Heart left ventricle (tissue), 16 donors: Measurements from ENCODE around the gene SMPD4. TPM values are rescaled to one million over a fixed set of nuclear protein-coding genes. Genes with fewer than 3 reads are reported as not detected.
A peak's percentile ranks its signal among the peaks of the same experiment; 100 is the strongest.
"Not testable (repeated sequence)": the region's sequence is repeated elsewhere in the genome, so short reads cannot be mapped to it uniquely, and the experiment has no call there.

Experiments
- ATAC-seq, 4 donors: fragments of 200-7000 bp; cut with Tn5 transposase; one replicate each; pipeline ENCODE4 v1.9.1; 2020 to 2022; ENCODE audit warnings: moderate library complexity in 4 of 4, mild to moderate bottlenecking in 3 of 4, moderate number of reproducible peaks in 1 of 4
- DNase-seq, 5 donors: peaks; one replicate each; pipeline ENCODE4 v3.0.0-alpha.2; 2020
- H3K27ac ChIP-seq, 12 donors: fragments of 200-600 bp; sonication (generic) in 4 of 12; one replicate each; pipeline versions ENCODE4 v1.5.0 to v1.8.0; 2016 to 2022; ENCODE audit warnings: mild to moderate bottlenecking in 2 of 12
- H3K27me3 ChIP-seq, 9 donors: fragments of 200-600 bp; sonication (generic) in 2 of 9; one replicate each; pipeline versions ENCODE4 v1.5.1 to v1.8.0; 2016 to 2022; ENCODE audit warnings: mild to moderate bottlenecking in 3 of 9
- H3K36me3 ChIP-seq, 9 donors: fragments of 200-600 bp; sonication (generic) in 2 of 9; one replicate each; pipeline versions ENCODE4 v1.5.0 to v1.8.0; 2018 to 2022; ENCODE audit warnings: mild to moderate bottlenecking in 2 of 9
- H3K4me1 ChIP-seq, 12 donors: fragments of 200-600 bp; sonication (generic) in 4 of 12; one replicate each; pipeline versions ENCODE4 v1.5.0 to v1.8.0; 2016 to 2022; ENCODE audit warnings: mild to moderate bottlenecking in 3 of 12
- H3K4me3 ChIP-seq, 12 donors: fragments of 200-600 bp; sonication (generic) in 4 of 12; one replicate each; pipeline versions ENCODE4 v1.5.0 to v1.8.0; 2017 to 2022; ENCODE audit warnings: mild to moderate bottlenecking in 9 of 12, moderate library complexity in 4 of 12
- H3K9me3 ChIP-seq, 12 donors: fragments of 200-600 bp; sonication (generic) in 4 of 12; one replicate each; pipeline versions ENCODE4 v1.5.0 to v1.8.0; 2016 to 2022; ENCODE audit warnings: mild to moderate bottlenecking in 1 of 12
- POLR2A ChIP-seq, 2 donors: fragments of 450-650 bp; IDR thresholded peaks; one replicate each; pipeline ENCODE4 v1.6.1; 2017; ENCODE audit warnings: antibody characterized with exemption in 2 of 2, mild to moderate bottlenecking in 2 of 2, moderate library complexity in 2 of 2
- WGBS, 4 donors: extraction: QIAGEN DNeasy Blood & Tissue Kit in 2 of 4; methylation state at CpG; one replicate each; pipeline versions ENCODE4 v1.1.5 to v1.1.7; 2013 to 2018; 5-methylcytosine and 5-hydroxymethylcytosine counted together
- intact Hi-C, 10 donors: fragments of 100-400 bp; cut with DNase I; formaldehyde crosslinking; loops; one replicate each; pipeline versions ENCODE4 v1.11.1 to v1.14.2; 2022
- polyA plus RNA-seq, 2 donors: library from polyadenylated mRNA; stranded (reverse); fragments of 200-250 nt; gene quantifications; one replicate each; pipeline ENCODE4 v1.2.3, GENCODE V29; 2013
- total RNA-seq, 9 donors: library from RNA; depleted of rRNA in 2 of 9; stranded (reverse); fragments of >200 nt in 2 of 9; fragmentation: NEBNext Ultra II Directional in 3 of 9; extraction: Animal tissue kit (Norgen Biotek cat#: 25700) in 3 of 9; gene quantifications; one replicate each; pipeline versions ENCODE4 v1.1.0 to v1.2.4, GENCODE V29; 2016 to 2023
- TF ChIP-seq, protein P1 (sequence below), 12 donors: fragments of 200-600 bp; sonication (generic) in 4 of 12; IDR thresholded peaks; one replicate each; pipeline versions ENCODE4 v1.5.0 to v1.8.0; 2018 to 2022; ENCODE audit warnings: antibody characterized with exemption in 12 of 12, mild to moderate bottlenecking in 5 of 12
- donor health status: ischemic (EF 13 %, LVEDD 7.1; RV severe dilation, severe dysfunction).
- donor health status: healthy with polysubstance abuse.
- donor health status: DM: no; HTN: yes; CAD: no.
- donor health status: DM: no; HTN: no; CAD: no.
- donor health status: ischemic (EF 25% LVEDD 6.9; RV normal size, moderate dysfunction).
- donor health status: ischemic (EF 25% LVEDD 5.7; RV mildly dilated, moderate dysfunction).
- donor health status: healthy.
- donor health status: DM: yes; HTN: yes; CAD: no.
- donor health status: ischemic (EF 35%, LVEDD 5.7; RV mildly dilated, moderate dysfunction).
- donor health status: nonischemic (EF 11% LVEDD 7.7; RV severe dilation, severe dysfunction).
- donor health status: DM: yes; HTN: yes; CAD: no.
- donor health status: PGD.
- donor health status: ischemic (EF 29% LVEDD 5.4; RV normal size, mild dysfunction).
- donor health status: nonischemic (EF 23%, LVEDD 6.1; RV moderate dilation, normal function).

Gene SMPD4
- total and polyA plus RNA-seq, 11 donors: 23.4 to 41.1 (median 29.2) TPM

DNA sequence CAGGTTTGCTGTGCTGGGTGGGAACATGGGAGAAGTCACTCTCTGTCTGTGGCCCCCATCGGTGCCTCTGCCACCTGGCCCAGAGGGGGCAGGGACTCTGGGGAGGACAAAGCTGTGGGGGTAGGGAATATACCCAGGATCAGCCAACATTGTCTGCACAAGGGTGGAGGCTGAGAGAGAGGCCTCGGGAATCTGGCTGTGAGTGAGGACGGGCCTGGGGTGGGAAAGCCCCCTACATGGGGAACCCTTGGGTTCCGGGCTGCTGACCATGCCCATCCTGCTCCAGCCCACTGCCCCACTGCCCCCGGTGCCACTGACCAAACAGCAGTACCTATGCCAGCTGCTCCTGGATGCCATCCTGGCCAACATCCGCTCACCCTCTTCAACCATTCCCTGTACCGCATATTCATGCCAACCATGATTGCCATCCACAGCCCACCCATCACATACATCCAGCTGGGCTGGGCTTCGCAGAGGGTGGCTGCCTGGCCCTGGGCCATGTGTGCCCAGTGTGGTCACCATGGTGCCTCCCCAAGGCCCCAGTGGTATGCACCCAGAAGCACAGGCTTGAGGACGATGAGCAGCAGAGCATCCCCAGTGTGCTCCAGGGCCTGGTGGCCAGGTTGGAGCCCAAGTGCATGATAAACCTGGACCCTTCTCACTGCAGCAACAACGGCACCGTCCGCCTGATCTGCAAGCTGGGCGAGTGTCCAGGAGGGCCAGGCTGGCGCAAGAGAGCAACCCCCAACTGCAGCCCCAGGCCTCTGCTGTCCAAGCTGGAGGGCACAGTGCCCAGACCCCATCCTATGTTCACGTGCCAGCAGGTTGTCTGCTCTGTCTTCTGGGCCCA lies 45.5 kb downstream of the SMPD4 start:
- DNase-seq (no peak), ATAC-seq (peak in 1 of 4 donors; percentile 12)
- Histone ChIP-seq H3K9me3 (no peaks in the 10 kb centered on the region), H3K36me3 (no peaks in the 10 kb centered on the region), H3K27ac (no peak overlapping the region), H3K4me1 (no peaks in the 10 kb centered on the region), H3K27me3 (peaks cover 0 to 2% (median 0%) of the 10 kb centered on the region in 9 donors), H3K4me3 (no peak overlapping the region)
- intact Hi-C loops: no loop called here
- 86 to 97% (median 91%) methylated on average over 9 to 15 of the region's 15 CpGs for WGBS, 4 donors
- TF ChIP-seq POLR2A (IDR thresholded peaks at IDR 0.05): no peak
- TF ChIP-seq, protein P1, sequence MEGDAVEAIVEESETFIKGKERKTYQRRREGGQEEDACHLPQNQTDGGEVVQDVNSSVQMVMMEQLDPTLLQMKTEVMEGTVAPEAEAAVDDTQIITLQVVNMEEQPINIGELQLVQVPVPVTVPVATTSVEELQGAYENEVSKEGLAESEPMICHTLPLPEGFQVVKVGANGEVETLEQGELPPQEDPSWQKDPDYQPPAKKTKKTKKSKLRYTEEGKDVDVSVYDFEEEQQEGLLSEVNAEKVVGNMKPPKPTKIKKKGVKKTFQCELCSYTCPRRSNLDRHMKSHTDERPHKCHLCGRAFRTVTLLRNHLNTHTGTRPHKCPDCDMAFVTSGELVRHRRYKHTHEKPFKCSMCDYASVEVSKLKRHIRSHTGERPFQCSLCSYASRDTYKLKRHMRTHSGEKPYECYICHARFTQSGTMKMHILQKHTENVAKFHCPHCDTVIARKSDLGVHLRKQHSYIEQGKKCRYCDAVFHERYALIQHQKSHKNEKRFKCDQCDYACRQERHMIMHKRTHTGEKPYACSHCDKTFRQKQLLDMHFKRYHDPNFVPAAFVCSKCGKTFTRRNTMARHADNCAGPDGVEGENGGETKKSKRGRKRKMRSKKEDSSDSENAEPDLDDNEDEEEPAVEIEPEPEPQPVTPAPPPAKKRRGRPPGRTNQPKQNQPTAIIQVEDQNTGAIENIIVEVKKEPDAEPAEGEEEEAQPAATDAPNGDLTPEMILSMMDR (IDR thresholded peaks at IDR 0.05): no peak

DNA sequence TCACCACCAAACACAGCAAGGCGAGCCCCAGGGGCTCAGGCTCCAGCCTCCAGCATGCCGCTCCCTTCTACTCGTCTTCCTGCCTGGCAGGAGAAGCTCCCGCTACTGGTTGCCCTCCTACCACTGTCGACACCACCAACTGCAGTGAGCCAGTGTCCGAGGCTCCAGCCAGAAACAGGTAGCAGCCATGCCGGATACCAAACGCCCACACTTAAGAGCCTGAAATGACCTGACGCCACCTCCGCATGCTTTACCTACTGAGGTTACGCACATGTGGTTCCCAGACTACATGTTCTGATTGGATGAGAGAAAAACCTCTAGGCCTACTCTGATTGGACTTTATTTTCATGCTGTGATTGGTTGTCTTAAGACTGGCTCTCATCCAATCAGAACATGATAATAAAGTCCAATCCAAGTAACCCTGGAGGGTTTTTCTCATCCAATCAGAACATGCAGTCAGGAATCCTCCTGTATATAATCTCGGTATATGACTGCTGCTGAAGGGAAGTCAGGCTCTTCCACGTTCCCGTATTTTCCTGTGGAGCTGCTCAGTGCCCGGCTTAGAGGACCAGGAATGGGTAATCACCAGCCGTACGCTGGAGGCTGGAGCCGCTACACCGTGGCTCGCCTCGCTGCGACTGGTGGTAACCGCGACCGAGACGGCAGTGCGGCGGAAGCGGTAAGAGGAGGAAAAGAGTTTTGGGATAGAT lies 52.1 kb downstream of the SMPD4 start, which contains the start of gene POTEF:
Gene POTEF, minus strand, starts transcription at position 103 of the 710 bp plus-strand sequence. CDS start 8,707 bp downstream, outside the sequence.
- DNase-seq, H3K27me3 ChIP-seq, H3K4me3 ChIP-seq, H3K27ac ChIP-seq, intact Hi-C loops, H3K9me3 ChIP-seq, ATAC-seq, H3K36me3 ChIP-seq, H3K4me1 ChIP-seq: not testable (repeated sequence)
- WGBS, 4 donors: 87 to 92% (median 88%) methylated on average over 17 to 24 of the region's 29 CpGs

DNA sequence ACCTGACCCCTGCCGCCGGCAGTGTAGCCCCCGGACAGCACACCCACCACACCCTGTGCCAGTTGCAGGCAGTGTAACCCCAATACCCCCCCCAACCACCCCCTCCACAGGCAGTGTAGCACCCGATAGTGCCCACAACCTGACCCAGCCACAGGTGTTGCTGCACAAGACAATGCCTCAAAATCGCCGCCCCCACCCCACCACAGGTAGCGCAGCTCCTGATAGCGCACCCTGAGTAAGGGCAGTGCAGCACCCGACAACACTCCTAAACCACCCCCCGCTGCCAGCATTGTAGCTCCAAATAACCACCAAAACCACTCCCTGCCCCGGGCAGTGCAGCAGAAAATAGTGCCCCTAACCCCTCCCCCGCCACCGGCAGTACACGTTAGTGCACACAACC lies 52.9 kb downstream of the SMPD4 start:
- WGBS, 4 donors: 85 to 94% (median 91%) methylated on average over 7 to 14 of the region's 14 CpGs
- DNase-seq, H3K27ac ChIP-seq, H3K36me3 ChIP-seq, H3K9me3 ChIP-seq, intact Hi-C loops, H3K4me1 ChIP-seq, H3K27me3 ChIP-seq, ATAC-seq, H3K4me3 ChIP-seq: not testable (repeated sequence)

DNA sequence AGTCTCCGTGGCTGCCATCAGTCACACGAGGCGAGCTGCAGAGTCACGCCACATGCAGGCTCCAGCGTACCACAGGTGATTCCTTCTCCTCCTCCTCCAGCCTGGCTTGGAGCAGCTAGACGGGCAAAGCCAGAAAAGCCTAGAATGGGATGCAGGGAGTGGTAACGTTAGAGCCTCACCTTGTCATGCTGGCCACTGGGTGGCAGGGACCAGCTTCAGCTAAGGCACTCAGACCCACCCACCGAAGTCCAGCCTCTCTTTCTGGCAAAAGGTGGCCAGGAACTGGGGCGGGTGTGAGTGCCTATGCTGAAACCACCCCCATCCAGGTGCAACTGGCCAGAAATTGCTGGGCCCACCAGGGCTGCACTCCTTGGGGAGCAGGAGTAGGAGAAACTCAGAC lies 53.7 kb downstream of the SMPD4 start:
- H3K27ac ChIP-seq, DNase-seq, intact Hi-C loops, H3K36me3 ChIP-seq, H3K4me3 ChIP-seq, H3K4me1 ChIP-seq, H3K27me3 ChIP-seq, H3K9me3 ChIP-seq, ATAC-seq: not testable (repeated sequence)
- 72 to 100% methylated on average over 1 to 4 of the region's 9 CpGs; no CpG with 5 or more reads in 2 of the 4 donors for WGBS, 4 donors

DNA sequence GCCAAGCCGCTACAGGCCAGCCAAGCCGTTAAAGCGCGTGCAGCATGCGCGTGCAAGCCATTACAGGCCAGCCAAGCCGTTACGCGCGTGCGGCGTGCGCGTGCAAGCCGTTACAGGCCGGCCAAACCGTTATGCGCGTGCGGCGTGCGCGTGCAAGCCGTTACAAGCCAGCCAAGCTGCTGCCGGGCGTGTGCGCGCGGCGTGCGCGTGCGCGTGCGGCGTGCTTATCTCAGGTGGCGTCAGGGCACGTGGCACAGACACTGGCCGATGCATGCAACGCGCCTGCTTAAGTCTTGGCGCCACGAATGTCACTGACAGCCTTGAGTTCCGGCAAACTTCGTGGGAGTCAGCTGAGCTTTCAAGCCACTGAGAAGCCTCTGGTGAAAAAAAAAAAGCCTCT lies 60.5 kb downstream of the SMPD4 start:
- WGBS, 4 donors: 91 to 95% (median 92%) methylated on average over 36 to 42 of the region's 45 CpGs
- not testable (repeated sequence) for H3K4me3 ChIP-seq

DNA sequence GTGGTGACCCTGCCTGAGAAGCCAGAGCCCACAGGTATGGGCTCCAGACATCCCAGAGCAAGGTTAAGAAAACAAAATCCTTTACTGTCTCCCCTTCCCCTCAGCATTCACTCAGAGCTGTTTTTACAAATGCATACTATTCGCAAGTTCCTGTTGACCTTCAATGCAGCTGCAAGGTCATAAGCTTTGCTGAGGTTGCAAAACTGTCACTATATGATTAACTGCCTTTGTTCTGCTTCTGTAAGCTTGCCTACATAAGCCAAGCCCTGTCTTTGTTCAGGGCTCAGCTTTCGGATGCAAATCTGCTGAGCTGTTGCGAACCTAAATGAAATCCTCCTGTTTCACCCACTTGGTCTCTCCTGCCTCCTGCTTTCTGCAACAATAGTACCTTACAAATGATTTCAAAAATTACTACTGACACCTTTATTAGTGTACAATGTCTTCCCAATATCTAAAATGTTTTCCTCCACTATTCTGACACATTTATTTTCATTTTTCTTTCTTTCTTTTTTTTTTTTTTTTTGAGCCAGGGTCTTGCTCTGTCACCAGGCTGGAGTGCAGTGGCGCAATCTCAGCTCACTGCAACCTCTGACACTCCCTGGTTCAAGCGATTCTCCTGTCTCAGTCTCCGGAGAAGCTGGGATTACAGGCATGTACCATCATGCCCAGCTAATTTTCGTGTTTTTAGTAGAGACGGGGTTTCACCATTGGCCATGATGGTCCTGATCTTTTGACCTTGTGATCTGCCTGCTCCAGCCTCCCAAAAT lies 78.6 kb downstream of the SMPD4 start:
- intact Hi-C loops, H3K27ac ChIP-seq, H3K4me3 ChIP-seq, H3K4me1 ChIP-seq, DNase-seq, ATAC-seq, H3K36me3 ChIP-seq, H3K9me3 ChIP-seq, H3K27me3 ChIP-seq: not testable (repeated sequence)
- 61 to 84% (median 76%) methylated on average over 6 to 8 of the region's 8 CpGs for WGBS, 4 donors

More for the DNA sequence above, 60.5 kb downstream of the SMPD4 start:
- ATAC-seq, H3K27ac ChIP-seq, H3K36me3 ChIP-seq, DNase-seq, H3K27me3 ChIP-seq, intact Hi-C loops, H3K4me1 ChIP-seq, H3K9me3 ChIP-seq: not testable (repeated sequence)

Other genes with a start within 250 kb of the SMPD4 start
- under 1 TPM in 2 of 9 donors, not detected in 7; 0.11 to 0.30 TPM for gene RAB6C, start 201.9 kb downstream of the SMPD4 start, total RNA-seq
- under 1 TPM; 0.08 TPM for gene RAB6C, start 201.9 kb downstream of the SMPD4 start, polyA plus RNA-seq
- gene POTEF, start 52.4 kb downstream of the SMPD4 start, total RNA-seq: not detected
- not detected for gene POTEF, start 52.4 kb downstream of the SMPD4 start, polyA plus RNA-seq
- gene CCDC74B, start 36.5 kb downstream of the SMPD4 start, total RNA-seq: 1 to 10 TPM in 1 of 9 donors, under 1 TPM in 7, not detected in 1; 0.14 to 2.3 (median 0.48) TPM
- under 1 TPM; 0.50 to 0.55 TPM for gene CCDC74B, start 36.5 kb downstream of the SMPD4 start, polyA plus RNA-seq
- gene MZT2B, start 660 bp upstream of the SMPD4 start, total RNA-seq: 100 to 1,000 TPM; 269 to 480 (median 360) TPM
- gene MZT2B, start 660 bp upstream of the SMPD4 start, polyA plus RNA-seq: 100 to 1,000 TPM; 279 to 623 TPM
- gene TUBA3E, start 16.8 kb upstream of the SMPD4 start, total RNA-seq: 100 to 1,000 TPM in 2 of 9 donors, 10 to 100 TPM in 3, 1 to 10 TPM in 4; 2.8 to 117 (median 44.7) TPM
- 100 to 1,000 TPM in 1 of 2 donors, 10 to 100 TPM in 1; 69.5 to 325 TPM for gene TUBA3E, start 16.8 kb upstream of the SMPD4 start, polyA plus RNA-seq
- 100 to 1,000 TPM in 2 of 9 donors, 10 to 100 TPM in 7; 55.8 to 130 (median 68.5) TPM for gene IMP4, start 161.3 kb upstream of the SMPD4 start, total RNA-seq
- gene IMP4, start 161.3 kb upstream of the SMPD4 start, polyA plus RNA-seq: 100 to 1,000 TPM in 1 of 2 donors, 10 to 100 TPM in 1; 73.7 to 209 TPM
- gene PTPN18, start 174.5 kb upstream of the SMPD4 start, total RNA-seq: 10 to 100 TPM in 8 of 9 donors, 1 to 10 TPM in 1; 9.7 to 42.5 (median 11.1) TPM
- 10 to 100 TPM; 16.3 to 16.8 TPM for gene PTPN18, start 174.5 kb upstream of the SMPD4 start, polyA plus RNA-seq